OCI-LY7 (cell line): ENCODE results near the gene DNAH8.

Experiments used
- EZH2phosphoT487 ChIP-seq: fragments of 200-600 bp; sonication (generic); IDR thresholded peaks from 2 replicates; pipeline ENCODE4 v1.6.1; 2018; ENCODE audit warnings: low read depth, borderline replicate concordance, mild to moderate bottlenecking, mixed run types, antibody characterized with exemption, low read length, moderate library complexity, mixed read lengths
- TF ChIP-seq, protein P1 (sequence below): fragments of 200-600 bp; sonication (generic); conservative IDR thresholded peaks from 2 replicates; pipeline ENCODE4 v1.5.1; 2014; ENCODE audit warnings: mild to moderate bottlenecking, antibody characterized with exemption, low read length, moderate library complexity, mixed read lengths

DNA sequence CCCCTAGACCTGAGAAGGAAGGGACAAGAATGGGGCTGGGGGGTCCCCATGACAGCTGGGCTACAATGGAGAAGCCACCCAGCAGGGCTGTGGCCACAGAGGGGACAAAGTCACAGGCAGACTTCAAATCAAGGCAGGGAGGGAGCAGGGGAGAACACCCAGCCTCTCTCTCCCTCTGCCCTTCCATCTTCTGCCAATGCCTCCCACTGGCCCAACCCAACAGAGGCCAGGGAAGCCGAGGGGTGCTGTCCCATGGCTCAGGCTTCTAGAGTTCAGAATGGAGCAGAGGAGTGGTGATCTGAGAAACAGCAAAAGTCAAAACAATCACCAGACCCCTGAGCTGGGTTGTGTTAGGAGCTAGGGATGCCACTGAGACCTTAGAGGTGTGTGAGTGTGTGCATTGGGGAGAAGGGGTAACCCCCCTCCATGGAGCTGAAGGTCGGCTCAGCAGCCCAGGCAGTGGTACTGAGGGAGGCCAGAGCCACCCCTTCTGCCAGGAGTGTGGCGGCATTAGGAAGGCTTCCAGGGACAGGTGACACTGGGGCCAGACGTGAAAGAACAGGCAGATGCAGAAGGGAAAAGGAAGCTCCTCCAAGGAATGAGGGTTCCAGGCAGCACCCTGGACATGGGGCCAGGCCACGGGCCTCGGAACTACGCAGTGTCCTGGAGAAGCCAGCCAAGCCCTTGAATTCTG is 345.5 kb downstream of the DNAH8 start:
- TF ChIP-seq, protein P1, sequence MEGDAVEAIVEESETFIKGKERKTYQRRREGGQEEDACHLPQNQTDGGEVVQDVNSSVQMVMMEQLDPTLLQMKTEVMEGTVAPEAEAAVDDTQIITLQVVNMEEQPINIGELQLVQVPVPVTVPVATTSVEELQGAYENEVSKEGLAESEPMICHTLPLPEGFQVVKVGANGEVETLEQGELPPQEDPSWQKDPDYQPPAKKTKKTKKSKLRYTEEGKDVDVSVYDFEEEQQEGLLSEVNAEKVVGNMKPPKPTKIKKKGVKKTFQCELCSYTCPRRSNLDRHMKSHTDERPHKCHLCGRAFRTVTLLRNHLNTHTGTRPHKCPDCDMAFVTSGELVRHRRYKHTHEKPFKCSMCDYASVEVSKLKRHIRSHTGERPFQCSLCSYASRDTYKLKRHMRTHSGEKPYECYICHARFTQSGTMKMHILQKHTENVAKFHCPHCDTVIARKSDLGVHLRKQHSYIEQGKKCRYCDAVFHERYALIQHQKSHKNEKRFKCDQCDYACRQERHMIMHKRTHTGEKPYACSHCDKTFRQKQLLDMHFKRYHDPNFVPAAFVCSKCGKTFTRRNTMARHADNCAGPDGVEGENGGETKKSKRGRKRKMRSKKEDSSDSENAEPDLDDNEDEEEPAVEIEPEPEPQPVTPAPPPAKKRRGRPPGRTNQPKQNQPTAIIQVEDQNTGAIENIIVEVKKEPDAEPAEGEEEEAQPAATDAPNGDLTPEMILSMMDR, result no peak
- no peak for TF ChIP-seq EZH2phosphoT487
